Colonic mucosa (tissue), 4 donors: ENCODE results near the gene PSMB5. TPM values are rescaled to one million over a fixed set of nuclear protein-coding genes. Genes with fewer than 3 reads are reported as not detected.

Experiments
- DNase-seq: peaks from one replicate; pipeline ENCODE4 v3.0.0-alpha.2; 2020
- H3K27ac ChIP-seq: fragments of 200-600 bp; one replicate; pipeline ENCODE4 v1.8.0; 2021
- H3K27me3 ChIP-seq: fragments of 200-600 bp; one replicate; pipeline ENCODE4 v1.8.0; 2021
- H3K36me3 ChIP-seq: fragments of 200-600 bp; one replicate; pipeline ENCODE4 v1.8.0; 2021
- H3K4me1 ChIP-seq: fragments of 200-600 bp; one replicate; pipeline ENCODE4 v1.8.0; 2021; ENCODE audit warnings: mild to moderate bottlenecking
- H3K4me3 ChIP-seq: fragments of 200-600 bp; one replicate; pipeline ENCODE4 v1.8.0; 2021
- H3K9ac ChIP-seq, 2 donors: one replicate each; pipeline ENCODE4 v1.7.0; 2013; ENCODE audit warnings: control low read depth in 2 of 2, low read depth in 2 of 2, low read length in 2 of 2
- H3K9me3 ChIP-seq: fragments of 200-600 bp; one replicate; pipeline ENCODE4 v1.8.0; 2021
- intact Hi-C: fragments of 100-400 bp; cut with DNase I; formaldehyde crosslinking; loops from one replicate; pipeline ENCODE4 v1.14.1; 2022
- total RNA-seq, 2 donors: library from RNA; stranded (reverse); fragmentation: NEBNext Ultra II Directional in 1 of 2; extraction: Animal tissue kit (Norgen Biotek cat#: 25700) in 1 of 2; gene quantifications; one replicate each; pipeline ENCODE4 v1.2.1, GENCODE V29; 2021
- TF ChIP-seq, protein P1 (sequence below): fragments of 200-600 bp; IDR thresholded peaks from one replicate; pipeline ENCODE4 v1.8.0; 2022; ENCODE audit warnings: antibody characterized with exemption, mild to moderate bottlenecking
- donor health status: healthy.
- donor health status: DM: no; HTN: no; CAD: no.
- donor health status: DM: no; HTN: no; CAD: no.

The PSMB5 gene
- 100 to 1,000 TPM in 1 of 2 donors, 10 to 100 TPM in 1; 99.7 to 137 TPM for total RNA-seq

DNA sequence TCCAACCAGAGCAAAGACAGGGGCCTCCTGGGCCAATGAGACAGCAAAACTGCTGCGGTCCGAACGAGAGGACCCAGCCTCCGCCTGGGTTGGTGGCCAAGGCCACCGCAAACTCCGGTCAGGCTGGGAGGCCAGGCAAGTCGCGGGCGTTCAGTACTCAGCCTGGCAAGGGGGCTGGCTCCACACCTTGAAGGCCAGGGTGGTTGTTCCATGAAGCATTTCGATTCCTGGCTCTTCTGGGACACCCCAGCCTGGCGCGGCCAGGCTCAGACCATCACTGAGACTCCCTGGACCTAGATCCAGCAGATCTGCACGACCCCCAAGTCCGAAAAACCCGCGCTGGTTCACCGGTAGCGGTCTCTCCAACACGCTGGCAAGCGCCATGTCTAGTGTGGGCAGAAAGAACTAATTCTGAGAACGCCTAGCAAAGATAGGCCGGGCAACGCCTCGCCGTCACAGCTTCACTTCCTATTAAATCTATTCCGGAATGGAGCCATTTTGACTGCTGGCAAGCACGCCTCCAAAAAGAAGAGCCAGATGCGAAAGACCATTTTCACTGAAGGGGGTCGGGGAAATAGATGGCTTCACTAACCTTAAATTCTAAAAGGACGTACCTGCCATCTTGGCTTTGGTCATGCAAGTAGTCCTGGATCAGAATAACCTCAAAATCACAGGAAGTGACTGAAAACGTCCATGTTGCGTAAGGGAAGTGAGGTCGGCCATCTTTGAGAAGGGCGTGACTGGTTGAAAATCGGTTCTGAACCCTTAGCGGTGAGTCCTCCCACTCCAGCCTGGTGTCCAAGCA is at the start of gene PSMB5:
TSS of gene PSMB5 (minus strand) at position 403 of the 805 bp plus-strand sequence. CDS start at position 384, 19 bp downstream.
- H3K36me3 ChIP-seq: peaks cover 13% of the 10 kb centered on the region
- intact Hi-C loops: loop anchor here (5.0 kb wide), 1 partner anchor 37 kb away; no protein-coding TSS in a partner anchor
- peaks cover 9% of the 10 kb centered on the region for H3K4me1 ChIP-seq
- no peaks in the 10 kb centered on the region for H3K9me3 ChIP-seq
- peak within 1 kb of the TSS; percentile 92 to 93 for H3K9ac ChIP-seq
- TF ChIP-seq, protein P1, sequence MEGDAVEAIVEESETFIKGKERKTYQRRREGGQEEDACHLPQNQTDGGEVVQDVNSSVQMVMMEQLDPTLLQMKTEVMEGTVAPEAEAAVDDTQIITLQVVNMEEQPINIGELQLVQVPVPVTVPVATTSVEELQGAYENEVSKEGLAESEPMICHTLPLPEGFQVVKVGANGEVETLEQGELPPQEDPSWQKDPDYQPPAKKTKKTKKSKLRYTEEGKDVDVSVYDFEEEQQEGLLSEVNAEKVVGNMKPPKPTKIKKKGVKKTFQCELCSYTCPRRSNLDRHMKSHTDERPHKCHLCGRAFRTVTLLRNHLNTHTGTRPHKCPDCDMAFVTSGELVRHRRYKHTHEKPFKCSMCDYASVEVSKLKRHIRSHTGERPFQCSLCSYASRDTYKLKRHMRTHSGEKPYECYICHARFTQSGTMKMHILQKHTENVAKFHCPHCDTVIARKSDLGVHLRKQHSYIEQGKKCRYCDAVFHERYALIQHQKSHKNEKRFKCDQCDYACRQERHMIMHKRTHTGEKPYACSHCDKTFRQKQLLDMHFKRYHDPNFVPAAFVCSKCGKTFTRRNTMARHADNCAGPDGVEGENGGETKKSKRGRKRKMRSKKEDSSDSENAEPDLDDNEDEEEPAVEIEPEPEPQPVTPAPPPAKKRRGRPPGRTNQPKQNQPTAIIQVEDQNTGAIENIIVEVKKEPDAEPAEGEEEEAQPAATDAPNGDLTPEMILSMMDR: no peak
- no peaks in the 10 kb centered on the region for H3K27me3 ChIP-seq
- peak within 1 kb of the TSS; percentile 88 for H3K27ac ChIP-seq
- H3K4me3 ChIP-seq: peak within 1 kb of the TSS; percentile 57
- peak; percentile 91 for DNase-seq

DNA sequence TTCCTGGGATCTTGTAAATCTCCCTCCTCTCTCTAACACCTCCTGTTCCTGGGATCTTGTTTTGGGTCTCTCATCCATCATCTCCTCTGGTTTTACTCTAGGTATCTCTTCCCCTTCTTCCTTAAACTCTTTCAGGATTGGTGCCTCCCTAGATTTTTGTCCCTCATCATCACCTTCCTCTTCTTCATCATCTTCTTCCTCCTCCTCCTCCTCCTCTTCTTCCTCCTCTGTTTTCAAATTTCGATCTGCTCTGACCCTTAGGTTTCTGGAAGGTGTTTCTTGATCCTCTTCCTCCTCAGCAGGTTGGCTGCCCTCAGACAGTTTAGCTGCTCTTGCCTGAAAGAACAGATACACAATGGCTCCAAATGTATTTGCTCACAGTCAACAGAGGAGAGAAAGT is 45.8 kb upstream of the PSMB5 start:
- TF ChIP-seq, protein P1: no peak
- Histone ChIP-seq H3K27ac (no peak overlapping the region), H3K27me3 (no peaks in the 10 kb centered on the region), H3K4me3 (no peak overlapping the region), H3K9ac (no peak overlapping the region), H3K4me1 (no peaks in the 10 kb centered on the region), H3K36me3 (peaks cover 55% of the 10 kb centered on the region), H3K9me3 (no peaks in the 10 kb centered on the region)
- DNase-seq: no peak
- intact Hi-C loops: no loop called here

DNA sequence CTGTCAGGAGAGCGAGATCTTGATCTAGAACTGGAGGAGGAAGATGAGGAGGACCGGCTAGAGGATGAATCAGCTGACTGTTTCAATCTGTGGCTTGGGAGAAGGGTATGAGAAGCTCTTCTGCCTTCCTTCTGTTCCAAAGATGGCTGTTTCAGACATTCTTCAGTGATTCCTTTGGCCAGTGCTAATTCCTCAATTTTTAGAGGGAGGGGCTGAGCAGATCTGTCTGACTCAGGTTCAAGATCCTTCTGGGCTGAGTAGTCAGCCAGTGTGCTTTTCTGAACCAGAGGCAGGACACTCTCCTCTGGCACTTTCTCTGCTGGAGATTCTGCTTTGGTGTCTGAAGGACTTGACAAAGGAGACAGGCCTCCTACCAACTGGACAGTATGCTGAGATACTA is 45.0 kb upstream of the PSMB5 start:
- H3K4me3 ChIP-seq: no peak overlapping the region
- H3K4me1 ChIP-seq: no peaks in the 10 kb centered on the region
- intact Hi-C loops: no loop called here
- DNase-seq: no peak
- H3K9me3 ChIP-seq: no peaks in the 10 kb centered on the region
- no peaks in the 10 kb centered on the region for H3K27me3 ChIP-seq
- peak overlapping the region in 1 of 2 donors; percentile 36 for H3K9ac ChIP-seq
- H3K36me3 ChIP-seq: peaks cover 58% of the 10 kb centered on the region
- TF ChIP-seq, protein P1: no peak
- no peak overlapping the region for H3K27ac ChIP-seq

DNA sequence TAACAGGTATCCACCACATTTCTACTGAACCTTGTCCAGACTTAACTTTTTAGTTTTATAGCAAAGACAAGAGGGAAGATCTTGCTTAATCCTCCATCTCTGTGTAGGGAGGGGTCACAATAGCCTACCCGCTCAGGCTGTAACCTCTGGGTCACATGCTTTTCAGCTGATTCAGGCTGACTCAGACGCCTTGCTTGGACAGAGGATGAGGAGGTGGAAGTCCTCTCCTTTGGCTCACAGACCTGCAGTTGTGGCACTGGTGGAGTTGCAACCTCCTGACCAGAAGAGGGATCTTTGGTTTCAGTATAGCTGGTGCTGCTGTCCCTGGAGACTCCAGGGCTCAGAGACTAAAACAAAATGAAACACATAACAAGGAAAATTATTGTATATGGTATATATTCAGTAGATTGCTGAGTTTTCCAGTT is 44.0 kb upstream of the PSMB5 start:
- H3K27ac ChIP-seq: peak overlapping the region; percentile 41
- H3K27me3 ChIP-seq: no peaks in the 10 kb centered on the region
- no peak overlapping the region for H3K4me3 ChIP-seq
- TF ChIP-seq, protein P1: no peak
- peak; percentile 72 for DNase-seq
- intact Hi-C loops: no loop called here
- no peaks in the 10 kb centered on the region for H3K9me3 ChIP-seq
- no peak overlapping the region for H3K9ac ChIP-seq
- H3K4me1 ChIP-seq: no peaks in the 10 kb centered on the region
- H3K36me3 ChIP-seq: peaks cover 58% of the 10 kb centered on the region

DNA sequence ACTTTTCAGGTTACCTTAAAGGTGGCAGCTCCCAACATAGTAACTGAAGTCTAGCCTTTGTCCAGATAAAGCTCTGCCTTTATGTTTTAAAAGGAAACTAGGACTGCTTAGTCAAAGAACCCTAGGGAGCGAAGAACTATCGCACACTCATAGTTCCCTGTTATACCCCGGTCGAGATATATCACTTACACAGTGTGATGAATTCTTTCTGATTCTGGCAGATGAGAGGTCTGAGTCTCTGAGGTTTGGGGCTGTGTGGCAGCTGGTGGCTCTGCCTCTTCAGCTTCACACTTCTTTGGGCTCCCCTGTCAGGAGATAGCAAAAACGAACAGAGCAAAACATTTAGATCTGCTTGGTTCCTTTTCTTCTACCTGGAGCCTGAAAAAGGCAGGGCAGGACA is 43.3 kb upstream of the PSMB5 start:
- intact Hi-C loops: no loop called here
- no peak overlapping the region for H3K4me3 ChIP-seq
- DNase-seq: no peak
- no peak overlapping the region for H3K9ac ChIP-seq
- TF ChIP-seq, protein P1: no peak
- no peaks in the 10 kb centered on the region for H3K9me3 ChIP-seq
- H3K27me3 ChIP-seq: no peaks in the 10 kb centered on the region
- H3K27ac ChIP-seq: peak overlapping the region; percentile 41
- peaks cover 52% of the 10 kb centered on the region for H3K36me3 ChIP-seq
- H3K4me1 ChIP-seq: no peaks in the 10 kb centered on the region
